Measurements from ENCODE around the gene ADAM22.

ADAM22 gene

GRCh38 chr7:88208521-88208920 lies 274.5 kb downstream of the ADAM22 start:
- no peak overlapping the region for H3K4me3 ChIP-seq (IDR thresholded peaks at IDR 0.05; ENCODE audit: insufficient read depth, low read depth, low read length)
- H3K36me3 ChIP-seq (ENCODE audit: insufficient read depth), result peaks cover 13% of the 10 kb centered on the region; the same call in 1 of the 2 replicates
- no peak overlapping the region for H2AFZ ChIP-seq (ENCODE audit: low read depth)
- 0 out of 2 replicates have a peak, but pooled peaks cover 5% of the 10 kb centered on the region for H3K79me2 ChIP-seq (ENCODE audit: insufficient read depth, low read depth)
- H4K20me1 ChIP-seq (ENCODE audit: insufficient read depth), result no peaks in the 10 kb centered on the region
- H3K4me1 ChIP-seq (ENCODE audit: low read depth, poor library complexity, severe bottlenecking), result peaks cover 50% of the 10 kb centered on the region
- H3K27me3 ChIP-seq (ENCODE audit: insufficient read depth, low read depth), result no peaks in the 10 kb centered on the region
- no peak overlapping the region for H3K9ac ChIP-seq
- no peak for TF ChIP-seq CTCF (conservative IDR thresholded peaks at IDR 0.05; ENCODE audit: low read depth, low read length)
- H3K27ac ChIP-seq, result peak overlapping the region; percentile 1; the same call in 1 of the 2 replicates
- no peak overlapping the region for H3K4me2 ChIP-seq

GRCh38 chr7:88212918-88213317 lies 278.9 kb downstream of the ADAM22 start:
- no peak for TF ChIP-seq CTCF (conservative IDR thresholded peaks at IDR 0.05; ENCODE audit: low read depth, low read length)
- H3K27me3 ChIP-seq (ENCODE audit: insufficient read depth, low read depth), result no peaks in the 10 kb centered on the region
- no peaks in the 10 kb centered on the region for H4K20me1 ChIP-seq (ENCODE audit: insufficient read depth)
- H3K9ac ChIP-seq, result no peak overlapping the region
- no peak overlapping the region for H3K4me2 ChIP-seq
- H3K4me1 ChIP-seq (ENCODE audit: low read depth, poor library complexity, severe bottlenecking), result peaks cover 46% of the 10 kb centered on the region
- H3K4me3 ChIP-seq (IDR thresholded peaks at IDR 0.05; ENCODE audit: insufficient read depth, low read depth, low read length), result no peak overlapping the region
- no peak overlapping the region for H2AFZ ChIP-seq (ENCODE audit: low read depth)
- H3K36me3 ChIP-seq (ENCODE audit: insufficient read depth), result peaks cover 8% of the 10 kb centered on the region; the same call in 1 of the 2 replicates
- peaks cover 27% of the 10 kb centered on the region for H3K79me2 ChIP-seq (ENCODE audit: insufficient read depth, low read depth)
- no peak overlapping the region for H3K27ac ChIP-seq

GRCh38 chr7:88214456-88214855 lies 280.4 kb downstream of the ADAM22 start:
- Histone ChIP-seq H2AFZ (ENCODE audit: low read depth) (no peak overlapping the region), H3K27me3 (ENCODE audit: insufficient read depth, low read depth) (no peaks in the 10 kb centered on the region), H4K20me1 (ENCODE audit: insufficient read depth) (no peaks in the 10 kb centered on the region), H3K9ac (no peak overlapping the region), H3K79me2 (ENCODE audit: insufficient read depth, low read depth) (peaks cover 27% of the 10 kb centered on the region), H3K36me3 (ENCODE audit: insufficient read depth) (peaks cover 5% of the 10 kb centered on the region; the same call in 1 of the 2 replicates), H3K4me2 (no peak overlapping the region), H3K27ac (no peak overlapping the region), H3K4me3 (IDR thresholded peaks at IDR 0.05; ENCODE audit: insufficient read depth, low read depth, low read length) (no peak overlapping the region), H3K4me1 (ENCODE audit: low read depth, poor library complexity, severe bottlenecking) (peaks cover 39% of the 10 kb centered on the region)
- TF ChIP-seq CTCF (conservative IDR thresholded peaks at IDR 0.05; ENCODE audit: low read depth, low read length), result no peak

GRCh38 chr7:88215295-88215694 lies 281.2 kb downstream of the ADAM22 start:
- Histone ChIP-seq H3K36me3 (ENCODE audit: insufficient read depth) (peaks cover 5% of the 10 kb centered on the region; the same call in 1 of the 2 replicates), H3K79me2 (ENCODE audit: insufficient read depth, low read depth) (peaks cover 27% of the 10 kb centered on the region), H3K27me3 (ENCODE audit: insufficient read depth, low read depth) (no peaks in the 10 kb centered on the region), H3K9ac (no peak overlapping the region), H3K4me1 (ENCODE audit: low read depth, poor library complexity, severe bottlenecking) (peaks cover 39% of the 10 kb centered on the region), H2AFZ (ENCODE audit: low read depth) (no peak overlapping the region), H4K20me1 (ENCODE audit: insufficient read depth) (no peaks in the 10 kb centered on the region), H3K4me3 (IDR thresholded peaks at IDR 0.05; ENCODE audit: insufficient read depth, low read depth, low read length) (no peak overlapping the region), H3K4me2 (no peak overlapping the region), H3K27ac (no peak overlapping the region)
- no peak for TF ChIP-seq CTCF (conservative IDR thresholded peaks at IDR 0.05; ENCODE audit: low read depth, low read length)
